OCI-LY1 (cell line): ENCODE results near the gene PLCB4.

Source experiments
- H2AFZ ChIP-seq: fragments of 200-600 bp; sonication (generic), shearing (Covaris generic); 2 replicates; pipeline ENCODE4 v1.6.0; 2014; ENCODE audit warnings: antibody characterized with exemption, mild to moderate bottlenecking, low read length
- H3F3A ChIP-seq: fragments of 200-600 bp; sonication (generic), shearing (Covaris generic); 2 replicates; pipeline ENCODE4 v1.6.0; 2014; ENCODE audit warnings: mild to moderate bottlenecking, antibody characterized with exemption, low read length, moderate library complexity; ENCODE audit not compliant: insufficient read depth
- H3K27ac ChIP-seq: fragments of 200-600 bp; sonication (generic); 2 replicates; pipeline ENCODE4 v1.5.1; 2014; ENCODE audit warnings: low read length, mixed run types, mild to moderate bottlenecking, low read depth; ENCODE audit not compliant: poor library complexity, severe bottlenecking
- H3K27me3 ChIP-seq: fragments of 200-600 bp; sonication (generic); 2 replicates; pipeline ENCODE4 v1.6.0; 2014; ENCODE audit warnings: antibody characterized with exemption, mild to moderate bottlenecking, low read length, moderate library complexity; ENCODE audit not compliant: insufficient read depth
- H3K36me3 ChIP-seq: fragments of 200-600 bp; sonication (generic); 2 replicates; pipeline ENCODE4 v1.6.1; 2014; ENCODE audit warnings: mild to moderate bottlenecking, antibody characterized with exemption, low read length, moderate library complexity, mixed read lengths; ENCODE audit not compliant: insufficient read depth
- H3K4me1 ChIP-seq: fragments of 200-600 bp; sonication (generic); 2 replicates; pipeline ENCODE4 v1.5.1; 2014; ENCODE audit warnings: mild to moderate bottlenecking, low read length, moderate library complexity; ENCODE audit not compliant: insufficient read depth, severe bottlenecking
- H3K4me2 ChIP-seq: fragments of 200-600 bp; sonication (generic), shearing (Covaris generic); 2 replicates; pipeline ENCODE4 v1.6.1; 2014; ENCODE audit warnings: low read length
- H3K4me3 ChIP-seq: fragments of 200-600 bp; sonication (generic); 2 replicates; pipeline ENCODE4 v1.5.1; 2014; ENCODE audit warnings: low read length, low read depth, mild to moderate bottlenecking, mixed read lengths; ENCODE audit not compliant: poor library complexity, severe bottlenecking
- H3K79me2 ChIP-seq: fragments of 200-600 bp; shearing (Covaris generic); 2 replicates; pipeline ENCODE4 v1.6.1; 2016; ENCODE audit warnings: mixed run types, low read length, mixed read lengths; ENCODE audit not compliant: insufficient read depth
- H3K9ac ChIP-seq: fragments of 200-600 bp; sonication (generic), shearing (Covaris generic); 2 replicates; pipeline ENCODE4 v1.6.1; 2014; ENCODE audit warnings: mild to moderate bottlenecking, low read length, mixed read lengths
- H3K9me2 ChIP-seq: fragments of 200-600 bp; sonication (generic), shearing (Covaris generic); 2 replicates; pipeline ENCODE4 v1.6.1; 2014; ENCODE audit warnings: low read depth, mild to moderate bottlenecking, low read length, mixed read lengths
- H3K9me3 ChIP-seq: fragments of 200-600 bp; shearing (Covaris generic); 2 replicates; pipeline ENCODE4 v1.6.1; 2014; ENCODE audit warnings: low read length, mixed read lengths
- H4K20me1 ChIP-seq: fragments of 200-600 bp; sonication (generic), shearing (Covaris generic); 2 replicates; pipeline ENCODE4 v1.6.0; 2016; ENCODE audit warnings: mild to moderate bottlenecking, low read length; ENCODE audit not compliant: insufficient read depth
- EZH2 ChIP-seq: fragments of 200-600 bp; sonication (generic), shearing (Covaris generic); IDR thresholded peaks from 2 replicates; pipeline ENCODE4 v1.8.0; 2017; ENCODE audit warnings: borderline replicate concordance, mixed run types, mild to moderate bottlenecking, antibody characterized with exemption, low read length, moderate library complexity, mixed read lengths
- TF ChIP-seq, protein P1 (sequence below): fragments of 200-600 bp; sonication (generic), shearing (Covaris generic); IDR thresholded peaks from 2 replicates; pipeline ENCODE4 v1.5.1; 2017; ENCODE audit warnings: mild to moderate bottlenecking, antibody characterized with exemption, low read length, moderate library complexity, mixed read lengths

PLCB4 gene

GRCh38 chr20:9154464-9155024, 85.7 kb downstream of the PLCB4 start:
- Histone ChIP-seq H3F3A (no peaks in the 10 kb centered on the region), H4K20me1 (no peaks in the 10 kb centered on the region), H3K27ac (no peak overlapping the region), H3K4me2 (no peak overlapping the region), H2AFZ (no peak overlapping the region), H3K4me1 (no peaks in the 10 kb centered on the region), H3K9me3 (no peaks in the 10 kb centered on the region), H3K4me3 (no peak overlapping the region), H3K9ac (no peak overlapping the region), H3K27me3 (no peaks in the 10 kb centered on the region), H3K36me3 (no peaks in the 10 kb centered on the region), H3K9me2 (no peaks in the 10 kb centered on the region), H3K79me2 (no peaks in the 10 kb centered on the region)
- no peak for TF ChIP-seq EZH2
- TF ChIP-seq, protein P1, sequence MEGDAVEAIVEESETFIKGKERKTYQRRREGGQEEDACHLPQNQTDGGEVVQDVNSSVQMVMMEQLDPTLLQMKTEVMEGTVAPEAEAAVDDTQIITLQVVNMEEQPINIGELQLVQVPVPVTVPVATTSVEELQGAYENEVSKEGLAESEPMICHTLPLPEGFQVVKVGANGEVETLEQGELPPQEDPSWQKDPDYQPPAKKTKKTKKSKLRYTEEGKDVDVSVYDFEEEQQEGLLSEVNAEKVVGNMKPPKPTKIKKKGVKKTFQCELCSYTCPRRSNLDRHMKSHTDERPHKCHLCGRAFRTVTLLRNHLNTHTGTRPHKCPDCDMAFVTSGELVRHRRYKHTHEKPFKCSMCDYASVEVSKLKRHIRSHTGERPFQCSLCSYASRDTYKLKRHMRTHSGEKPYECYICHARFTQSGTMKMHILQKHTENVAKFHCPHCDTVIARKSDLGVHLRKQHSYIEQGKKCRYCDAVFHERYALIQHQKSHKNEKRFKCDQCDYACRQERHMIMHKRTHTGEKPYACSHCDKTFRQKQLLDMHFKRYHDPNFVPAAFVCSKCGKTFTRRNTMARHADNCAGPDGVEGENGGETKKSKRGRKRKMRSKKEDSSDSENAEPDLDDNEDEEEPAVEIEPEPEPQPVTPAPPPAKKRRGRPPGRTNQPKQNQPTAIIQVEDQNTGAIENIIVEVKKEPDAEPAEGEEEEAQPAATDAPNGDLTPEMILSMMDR, result no peak

DNA sequence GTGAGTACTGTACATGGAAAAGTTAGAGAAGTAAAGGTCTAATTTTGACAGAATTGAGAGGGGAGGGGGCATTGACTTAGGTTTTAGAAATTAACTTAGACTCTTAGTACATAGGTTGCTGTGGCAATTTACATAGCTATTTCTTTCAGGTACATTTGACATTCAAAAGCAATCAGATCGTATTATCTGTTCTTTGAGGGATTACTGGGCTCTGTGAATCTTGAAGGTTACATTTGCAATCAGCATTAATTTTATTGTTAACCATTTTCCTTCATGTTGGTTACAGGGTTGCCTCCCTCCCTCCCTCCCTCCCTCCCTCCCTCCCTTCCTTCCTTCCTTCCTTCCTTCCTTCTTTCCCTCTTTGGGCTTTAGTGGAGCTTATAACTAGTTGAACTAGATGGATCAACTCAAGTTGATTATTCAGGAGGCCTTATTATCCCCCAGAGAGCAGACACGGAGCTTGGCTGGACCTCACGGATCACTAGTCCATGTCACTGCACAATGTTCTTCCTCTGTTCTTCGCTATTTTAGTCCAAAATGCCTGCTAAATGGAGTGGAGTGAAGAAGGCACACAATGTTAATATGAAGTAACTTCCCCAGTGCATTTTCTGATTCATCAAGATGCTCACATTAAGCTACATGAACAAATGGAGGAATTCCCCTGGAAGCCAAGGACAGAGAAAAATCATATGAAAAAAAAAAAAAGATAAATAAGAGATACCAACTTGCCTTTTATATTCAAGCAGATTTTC, 87.8 kb downstream of the PLCB4 start:
- Histone ChIP-seq H3F3A (no peaks in the 10 kb centered on the region), H4K20me1 (no peaks in the 10 kb centered on the region), H2AFZ (no peak overlapping the region), H3K9ac (no peak overlapping the region), H3K79me2 (no peaks in the 10 kb centered on the region), H3K4me3 (no peak overlapping the region), H3K27me3 (no peaks in the 10 kb centered on the region), H3K36me3 (no peaks in the 10 kb centered on the region), H3K9me2 (no peaks in the 10 kb centered on the region), H3K27ac (no peak overlapping the region), H3K9me3 (no peaks in the 10 kb centered on the region), H3K4me1 (no peaks in the 10 kb centered on the region), H3K4me2 (no peak overlapping the region)
- TF ChIP-seq, protein P1, result no peak
- no peak for TF ChIP-seq EZH2

DNA sequence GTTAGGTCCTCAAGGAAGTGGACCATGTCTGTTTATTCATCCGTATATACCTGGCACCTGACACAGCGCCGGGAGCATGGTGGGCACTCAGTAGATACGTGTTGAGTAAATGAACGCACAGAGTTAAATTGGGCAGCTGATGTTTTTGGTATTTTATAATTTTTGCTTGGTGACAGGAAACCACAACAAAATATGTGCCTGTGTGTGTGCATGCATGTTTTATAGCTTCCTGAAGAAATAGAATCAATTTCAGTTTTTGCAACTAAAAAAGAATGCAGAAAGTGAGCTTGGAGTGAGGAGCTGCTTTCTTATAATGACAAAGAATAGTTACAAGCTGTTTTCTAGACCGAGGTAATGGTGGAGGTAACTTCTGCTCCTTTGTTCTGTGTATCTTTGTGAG, 91.4 kb downstream of the PLCB4 start:
- no peaks in the 10 kb centered on the region for H3K79me2 ChIP-seq
- H3K9me3 ChIP-seq, result no peaks in the 10 kb centered on the region
- no peaks in the 10 kb centered on the region for H3K27me3 ChIP-seq
- H3K36me3 ChIP-seq, result no peaks in the 10 kb centered on the region
- TF ChIP-seq, protein P1, result no peak
- TF ChIP-seq EZH2, result no peak
- no peak overlapping the region for H2AFZ ChIP-seq
- H3K9me2 ChIP-seq, result no peaks in the 10 kb centered on the region
- H4K20me1 ChIP-seq, result no peaks in the 10 kb centered on the region
- no peak overlapping the region for H3K4me2 ChIP-seq
- no peak overlapping the region for H3K9ac ChIP-seq
- H3K4me3 ChIP-seq, result no peak overlapping the region
- no peaks in the 10 kb centered on the region for H3K4me1 ChIP-seq
- no peaks in the 10 kb centered on the region for H3F3A ChIP-seq
- H3K27ac ChIP-seq, result no peak overlapping the region
